A549 (cell line): Measurements from ENCODE around the gene KRTAP9-9. TPM values are rescaled to one million over a fixed set of nuclear protein-coding genes. Genes with fewer than 3 reads are reported as not detected.
A peak's percentile ranks its signal among the peaks of the same experiment; 100 is the strongest.

Experiments used
- ATAC-seq, 2 experiments: fragments of 200-7000 bp in 1 of 2; fragments of >200 bp in 1 of 2; cut with Nextera tagmentation in 1 of 2; cut with Tn5 transposase in 1 of 2; 3 replicates each; pipeline versions ENCODE4 v1.8.0 to v1.9.1; 2018 to 2020; ENCODE audit warnings: mild to moderate bottlenecking in 1 of 2, moderate library complexity in 1 of 2
- CTCF ChIA-PET: fragments of 300-600 bp; sonication (Branson Sonifier 250); formaldehyde crosslinking; extraction: SDS; loops from one replicate; lab custom pipeline; 2021; ENCODE audit warnings: antibody characterized with exemption, inconsistent platforms; lab: Yijun Ruan, JAX
- POLR2A ChIA-PET: fragments of 350-600 bp; formaldehyde crosslinking; extraction: SDS; loops from one replicate; lab custom pipeline; 2021; ENCODE audit warnings: antibody characterized with exemption, inconsistent platforms; lab: Yijun Ruan, JAX
- DNase-seq, 2 experiments: peaks; one replicate each; pipeline versions ENCODE4 v3.0.0 to v3.0.0-alpha.2; 2011 to 2016; ENCODE audit warnings: low read depth in 1 of 2, low spot score in 1 of 2
- FAIRE-seq: peaks from 2 replicates; lab custom pipeline; 2011; peaks lifted over from hg19 to GRCh38; lab: Jason Lieb, UNC
- H3K27ac ChIP-seq, 2 experiments: fragments of >200 bp; sonication (Bioruptor Twin); formaldehyde crosslinking; 3 replicates each; pipeline ENCODE4 v1.5.1; 2016 to 2017
- H3K4me1 ChIP-seq: fragments of >200 bp; sonication (Bioruptor Twin); formaldehyde crosslinking; 3 replicates; pipeline ENCODE4 v1.6.1; 2016
- H3K4me2 ChIP-seq: fragments of >200 bp; sonication (Bioruptor Twin); formaldehyde crosslinking; 3 replicates; pipeline ENCODE4 v1.6.1; 2016
- H3K4me3 ChIP-seq: fragments of >200 bp; sonication (Bioruptor Twin); formaldehyde crosslinking; 3 replicates; pipeline ENCODE4 v1.5.1; 2016
- H3K9me3 ChIP-seq: fragments of >200 bp; sonication (Bioruptor Twin); formaldehyde crosslinking; 3 replicates; pipeline ENCODE4 v1.6.1; 2016
- ATOH8 ChIP-seq: fragments of 250-450 bp; sonication (Bioruptor Pico); IDR thresholded peaks from 2 replicates; pipeline ENCODE4 v1.5.0; 2020; ENCODE audit warnings: low read depth, mild to moderate bottlenecking, moderate library complexity
- BCL3 ChIP-seq: fragments of >200 bp; sonication (Bioruptor Twin); formaldehyde crosslinking; IDR thresholded peaks from 3 replicates; pipeline ENCODE4 v1.6.1; 2016
- BHLHE40 ChIP-seq: IDR thresholded peaks from 2 replicates; pipeline ENCODE4 v1.6.1; 2012; ENCODE audit warnings: low read depth, low read length, inconsistent platforms
- CEBPB ChIP-seq, 2 experiments: fragments of >200 bp in 1 of 2; sonication (Bioruptor Twin) in 1 of 2; formaldehyde crosslinking in 1 of 2; IDR thresholded peaks; 2 replicates each; pipeline ENCODE4 v1.6.1; 2012 to 2016
- CHD2 ChIP-seq: fragments of 150-350 bp; IDR thresholded peaks from 2 replicates; pipeline ENCODE4 v1.6.1; 2014; ENCODE audit warnings: low read length; ENCODE audit not compliant: partially characterized antibody
- CHD4 ChIP-seq: fragments of 200-600 bp; sonication (generic); IDR thresholded peaks from 2 replicates; pipeline ENCODE4 v1.6.1; 2016; ENCODE audit warnings: antibody characterized with exemption, mild to moderate bottlenecking, borderline replicate concordance
- E2F6 ChIP-seq: IDR thresholded peaks from 2 replicates; pipeline ENCODE4 v1.6.1; 2012; ENCODE audit warnings: low read depth, borderline replicate concordance
- EHMT2 ChIP-seq: fragments of 200-600 bp; sonication (generic); IDR thresholded peaks from 2 replicates; pipeline ENCODE4 v1.6.1; 2016; ENCODE audit warnings: antibody characterized with exemption, low read depth, mild to moderate bottlenecking, moderate library complexity
- EP300 ChIP-seq, 2 experiments: fragments of >200 bp; sonication (Bioruptor Twin); formaldehyde crosslinking; IDR thresholded peaks; 2 replicates in 1 of 2; 3 replicates in 1 of 2; pipeline ENCODE4 v1.6.1; 2016 to 2017
- FOSL2 ChIP-seq, 2 experiments: fragments of 450-650 bp in 1 of 2; fragments of >200 bp in 1 of 2; sonication (Bioruptor Twin) in 1 of 2; formaldehyde crosslinking; IDR thresholded peaks; 2 replicates each; pipeline versions ENCODE4 v1.5.0 to v1.6.1; 2016 to 2020; ENCODE audit warnings: mild to moderate bottlenecking in 1 of 2, moderate library complexity in 1 of 2
- HES2 ChIP-seq: fragments of >200 bp; sonication (Bioruptor Twin); formaldehyde crosslinking; IDR thresholded peaks from 2 replicates; pipeline ENCODE4 v1.6.1; 2016
- HMGXB4 ChIP-seq: fragments of 250-450 bp; sonication (Bioruptor Pico); IDR thresholded peaks from 2 replicates; pipeline ENCODE4 v1.5.0; 2021; ENCODE audit warnings: mild to moderate bottlenecking, moderate library complexity, borderline replicate concordance
- HOXA7 ChIP-seq: fragments of 250-450 bp; sonication (Bioruptor Pico); IDR thresholded peaks from 2 replicates; pipeline ENCODE4 v1.5.0; 2020; ENCODE audit warnings: mild to moderate bottlenecking, moderate library complexity
- JUN ChIP-seq, 2 experiments: fragments of >200 bp; sonication (Bioruptor Twin); formaldehyde crosslinking; IDR thresholded peaks; 2 replicates in 1 of 2; 3 replicates in 1 of 2; pipeline ENCODE4 v1.6.1; 2016 to 2017
- KDM1A ChIP-seq: fragments of 200-600 bp; sonication (generic); IDR thresholded peaks from 2 replicates; pipeline ENCODE4 v1.6.1; 2016; ENCODE audit warnings: low read depth, mild to moderate bottlenecking
- MAFK ChIP-seq: fragments of 450-650 bp; IDR thresholded peaks from 2 replicates; pipeline ENCODE4 v1.6.1; 2014; ENCODE audit not compliant: partially characterized antibody
- MAX ChIP-seq: IDR thresholded peaks from 2 replicates; pipeline ENCODE4 v1.6.1; 2012
- MAZ ChIP-seq: fragments of 150-350 bp; IDR thresholded peaks from 2 replicates; pipeline ENCODE4 v1.6.1; 2014; ENCODE audit warnings: antibody characterized with exemption, low read depth, low read length, borderline replicate concordance
- MYC ChIP-seq: IDR thresholded peaks from 2 replicates; pipeline ENCODE4 v1.6.1; 2012; ENCODE audit warnings: mild to moderate bottlenecking, inconsistent platforms, low read length, improper control_type of control experiment, borderline replicate concordance
- NR3C1 ChIP-seq: fragments of >200 bp; sonication (Bioruptor Twin); formaldehyde crosslinking; IDR thresholded peaks from 3 replicates; pipeline ENCODE4 v1.6.1; 2017
- POLR2AphosphoS2 ChIP-seq: conservative IDR thresholded peaks from 2 replicates; pipeline ENCODE4 v1.6.1; 2012; ENCODE audit warnings: low read length, improper control_type of control experiment, inconsistent platforms
- RFX5 ChIP-seq: fragments of 450-650 bp; IDR thresholded peaks from 2 replicates; pipeline ENCODE4 v1.7.1; 2014; ENCODE audit warnings: antibody characterized with exemption, mild to moderate bottlenecking, moderate library complexity
- RNF2 ChIP-seq: fragments of 200-600 bp; sonication (generic); IDR thresholded peaks from 2 replicates; pipeline ENCODE4 v1.6.1; 2016; ENCODE audit warnings: low read depth, mild to moderate bottlenecking, antibody characterized with exemption, moderate library complexity, borderline replicate concordance
- SMC3 ChIP-seq: fragments of >200 bp; sonication (Bioruptor Twin); formaldehyde crosslinking; IDR thresholded peaks from 3 replicates; pipeline ENCODE4 v1.6.1; 2018; ENCODE audit warnings: inconsistent platforms
- TFCP2L1 ChIP-seq: fragments of 250-450 bp; sonication (Bioruptor Pico); IDR thresholded peaks from 2 replicates; pipeline ENCODE4 v1.5.0; 2021; ENCODE audit warnings: mild to moderate bottlenecking
- ZSCAN20 ChIP-seq: fragments of 250-450 bp; sonication (Bioruptor Pico); IDR thresholded peaks from 2 replicates; pipeline ENCODE4 v1.8.0; 2022; ENCODE audit warnings: mild to moderate bottlenecking, moderate library complexity
- WGBS: methylation state at CpG from one replicate; pipeline ENCODE4 v1.1.6; 2017; ENCODE audit errors: missing lambda C conversion rate; 5-methylcytosine and 5-hydroxymethylcytosine counted together
- polyA plus RNA-seq, 4 experiments: library from polyadenylated mRNA; depleted of rRNA in 3 of 4; stranded (reverse); fragments of >200 nt; fragmentation: RNase III in 1 of 4; extraction: RNeasy Plus Mini Kit Qiagen cat#74134 plus additional on column Dnase treatment in 1 of 4; gene quantifications; 2 replicates in 3 of 4; 3 replicates in 1 of 4; pipeline ENCODE4 v1.2.3, GENCODE V29; 2011 to 2017

KRTAP9-9 gene
- polyA plus RNA-seq, 2 of the 4 experiments (the other 2 are of a cell fraction): not detected

- no peak for TF ChIP-seq POLR2AphosphoS2
- TF ChIP-seq MAX: no peak
- TF ChIP-seq ATOH8 (CRISPR knock-in tag): no peak
- TF ChIP-seq TFCP2L1: no peak
These were observed 29.4 kb downstream of the KRTAP9-9 start (continued) for GRCh38 chr17:41284546-41284945.

GRCh38 chr17:41287050-41287449 lies 31.9 kb downstream of the KRTAP9-9 start:
- ChIA-PET POLR2A (no interaction called here), CTCF (interaction anchor here (1.6 kb wide), 1 partner anchor 35 kb away, joined by 3 read pairs; no protein-coding TSS in a partner anchor)
- TF ChIP-seq EP300 (IDR thresholded peaks at IDR 0.05) (no peak), MAFK (peak; percentile 56)
- no peak for ATAC-seq
- no peaks in the 10 kb centered on the region for H3K9me3 ChIP-seq
- 52% methylated on average over 3 of the region's 3 CpGs for WGBS
- FAIRE-seq: no peak
- peak in 1 of 2 experiments; percentile 18 for DNase-seq
- peaks cover 20% of the 10 kb centered on the region for H3K4me1 ChIP-seq
- H3K27ac ChIP-seq: 0 out of 6 replicates have a peak overlapping the region, but pooled peaks of 1 of the 2 experiments have one; percentile 14
- no peak overlapping the region for H3K4me3 ChIP-seq
- H3K4me2 ChIP-seq: peak overlapping the region; percentile 38

- ATAC-seq: no peak
- ChIA-PET POLR2A (no interaction called here), CTCF (interaction anchor here (0.9 to 1.5 kb wide), 2 partner anchors 19 to 29 kb away, joined by 3 to 4 read pairs; no protein-coding TSS in a partner anchor)
- H3K9me3 ChIP-seq: no peaks in the 10 kb centered on the region
- WGBS: 54% methylated on average over 1 of the region's 1 CpG
- no peak for DNase-seq
- TF ChIP-seq FOSL2 (IDR thresholded peaks at IDR 0.05): no peak
- TF ChIP-seq FOSL2 (CRISPR knock-in tag; IDR thresholded peaks at IDR 0.05): no peak
- TF ChIP-seq RNF2: no peak
- no peak for TF ChIP-seq HOXA7
- TF ChIP-seq ZSCAN20: no peak
- no peak for TF ChIP-seq NR3C1
- TF ChIP-seq MAZ: no peak
- no peak for TF ChIP-seq MAFK
- TF ChIP-seq ATOH8 (CRISPR knock-in tag): no peak
- no peak for TF ChIP-seq KDM1A
- TF ChIP-seq CHD4: no peak
- no peak for TF ChIP-seq SMC3
- no peak for TF ChIP-seq TFCP2L1
- TF ChIP-seq HES2: no peak
- no peak for FAIRE-seq
- no peak overlapping the region for H3K4me3 ChIP-seq
- H3K4me2 ChIP-seq: no peak overlapping the region
- H3K27ac ChIP-seq: no peak overlapping the region
- no peaks in the 10 kb centered on the region for H3K4me1 ChIP-seq
These were observed 38.8 kb downstream of the KRTAP9-9 start for GRCh38 chr17:41294016-41294415.

- WGBS: 96% methylated on average over 1 of the region's 1 CpG
- FAIRE-seq: no peak
- ChIA-PET CTCF (no interaction called here), POLR2A (no interaction called here)
- H3K9me3 ChIP-seq: no peaks in the 10 kb centered on the region
- no peak overlapping the region for H3K4me2 ChIP-seq
- no peak for ATAC-seq
- no peak for DNase-seq
- H3K4me3 ChIP-seq: no peak overlapping the region
- no peak overlapping the region for H3K27ac ChIP-seq
- H3K4me1 ChIP-seq: no peaks in the 10 kb centered on the region
- TF ChIP-seq HOXA7: no peak
- no peak for TF ChIP-seq BCL3
- TF ChIP-seq JUN (IDR thresholded peaks at IDR 0.05): no peak
- no peak for TF ChIP-seq E2F6
- TF ChIP-seq HMGXB4: no peak
- TF ChIP-seq CHD2: no peak
- no peak for TF ChIP-seq MAZ
- TF ChIP-seq BHLHE40: no peak
- no peak for TF ChIP-seq EHMT2
- no peak for TF ChIP-seq EP300 (IDR thresholded peaks at IDR 0.05)
- no peak for TF ChIP-seq MYC
- no peak for TF ChIP-seq CEBPB (IDR thresholded peaks at IDR 0.05)
- no peak for TF ChIP-seq RFX5
- TF ChIP-seq NR3C1: no peak
- TF ChIP-seq MAFK: no peak
These were observed 41.7 kb downstream of the KRTAP9-9 start for GRCh38 chr17:41296846-41297245.
